ENCODE results near the gene USP30. TPM values are rescaled to one million over a fixed set of nuclear protein-coding genes. Genes with fewer than 3 reads are reported as not detected.
A peak's percentile ranks its signal among the peaks of the same experiment; 100 is the strongest.

The USP30 gene
- total and polyA plus RNA-seq, 9 of the 15 experiments (the other 6 are each of a cell fraction or from before 2014, with no cell fraction given): 1.4 to 15.2 (median 7.0) TPM

DNA sequence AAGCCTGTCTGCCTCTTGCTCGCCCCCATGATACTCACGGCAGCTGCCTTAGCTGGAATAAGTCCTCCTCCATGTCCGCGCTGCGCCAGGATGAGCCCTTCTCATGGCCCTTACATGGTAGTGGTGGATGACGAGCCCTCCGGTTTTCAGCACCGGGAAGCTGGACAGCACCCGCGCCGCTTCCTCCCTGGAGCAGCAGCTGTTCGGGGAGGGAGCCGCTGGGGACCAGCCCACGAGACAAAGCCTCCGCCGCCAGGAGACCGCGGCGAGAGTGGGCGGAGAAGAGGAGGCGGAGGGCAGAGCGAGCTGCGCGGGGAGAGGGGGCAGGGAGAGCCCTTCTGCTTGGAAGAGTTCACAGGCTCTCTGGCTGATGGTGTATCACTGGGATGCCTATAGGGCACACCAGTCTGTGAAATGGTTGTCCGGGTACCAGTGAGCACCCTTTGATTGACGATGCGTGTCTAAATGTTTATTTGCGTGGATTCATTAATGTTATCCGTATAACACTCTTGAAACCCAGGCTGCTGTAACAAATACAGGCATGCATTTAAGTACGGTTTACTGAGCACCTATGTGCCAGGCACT, 31.5 kb upstream of the USP30 start, which contains the start of gene SVOP (continued):
- TF ChIP-seq, protein P1, sequence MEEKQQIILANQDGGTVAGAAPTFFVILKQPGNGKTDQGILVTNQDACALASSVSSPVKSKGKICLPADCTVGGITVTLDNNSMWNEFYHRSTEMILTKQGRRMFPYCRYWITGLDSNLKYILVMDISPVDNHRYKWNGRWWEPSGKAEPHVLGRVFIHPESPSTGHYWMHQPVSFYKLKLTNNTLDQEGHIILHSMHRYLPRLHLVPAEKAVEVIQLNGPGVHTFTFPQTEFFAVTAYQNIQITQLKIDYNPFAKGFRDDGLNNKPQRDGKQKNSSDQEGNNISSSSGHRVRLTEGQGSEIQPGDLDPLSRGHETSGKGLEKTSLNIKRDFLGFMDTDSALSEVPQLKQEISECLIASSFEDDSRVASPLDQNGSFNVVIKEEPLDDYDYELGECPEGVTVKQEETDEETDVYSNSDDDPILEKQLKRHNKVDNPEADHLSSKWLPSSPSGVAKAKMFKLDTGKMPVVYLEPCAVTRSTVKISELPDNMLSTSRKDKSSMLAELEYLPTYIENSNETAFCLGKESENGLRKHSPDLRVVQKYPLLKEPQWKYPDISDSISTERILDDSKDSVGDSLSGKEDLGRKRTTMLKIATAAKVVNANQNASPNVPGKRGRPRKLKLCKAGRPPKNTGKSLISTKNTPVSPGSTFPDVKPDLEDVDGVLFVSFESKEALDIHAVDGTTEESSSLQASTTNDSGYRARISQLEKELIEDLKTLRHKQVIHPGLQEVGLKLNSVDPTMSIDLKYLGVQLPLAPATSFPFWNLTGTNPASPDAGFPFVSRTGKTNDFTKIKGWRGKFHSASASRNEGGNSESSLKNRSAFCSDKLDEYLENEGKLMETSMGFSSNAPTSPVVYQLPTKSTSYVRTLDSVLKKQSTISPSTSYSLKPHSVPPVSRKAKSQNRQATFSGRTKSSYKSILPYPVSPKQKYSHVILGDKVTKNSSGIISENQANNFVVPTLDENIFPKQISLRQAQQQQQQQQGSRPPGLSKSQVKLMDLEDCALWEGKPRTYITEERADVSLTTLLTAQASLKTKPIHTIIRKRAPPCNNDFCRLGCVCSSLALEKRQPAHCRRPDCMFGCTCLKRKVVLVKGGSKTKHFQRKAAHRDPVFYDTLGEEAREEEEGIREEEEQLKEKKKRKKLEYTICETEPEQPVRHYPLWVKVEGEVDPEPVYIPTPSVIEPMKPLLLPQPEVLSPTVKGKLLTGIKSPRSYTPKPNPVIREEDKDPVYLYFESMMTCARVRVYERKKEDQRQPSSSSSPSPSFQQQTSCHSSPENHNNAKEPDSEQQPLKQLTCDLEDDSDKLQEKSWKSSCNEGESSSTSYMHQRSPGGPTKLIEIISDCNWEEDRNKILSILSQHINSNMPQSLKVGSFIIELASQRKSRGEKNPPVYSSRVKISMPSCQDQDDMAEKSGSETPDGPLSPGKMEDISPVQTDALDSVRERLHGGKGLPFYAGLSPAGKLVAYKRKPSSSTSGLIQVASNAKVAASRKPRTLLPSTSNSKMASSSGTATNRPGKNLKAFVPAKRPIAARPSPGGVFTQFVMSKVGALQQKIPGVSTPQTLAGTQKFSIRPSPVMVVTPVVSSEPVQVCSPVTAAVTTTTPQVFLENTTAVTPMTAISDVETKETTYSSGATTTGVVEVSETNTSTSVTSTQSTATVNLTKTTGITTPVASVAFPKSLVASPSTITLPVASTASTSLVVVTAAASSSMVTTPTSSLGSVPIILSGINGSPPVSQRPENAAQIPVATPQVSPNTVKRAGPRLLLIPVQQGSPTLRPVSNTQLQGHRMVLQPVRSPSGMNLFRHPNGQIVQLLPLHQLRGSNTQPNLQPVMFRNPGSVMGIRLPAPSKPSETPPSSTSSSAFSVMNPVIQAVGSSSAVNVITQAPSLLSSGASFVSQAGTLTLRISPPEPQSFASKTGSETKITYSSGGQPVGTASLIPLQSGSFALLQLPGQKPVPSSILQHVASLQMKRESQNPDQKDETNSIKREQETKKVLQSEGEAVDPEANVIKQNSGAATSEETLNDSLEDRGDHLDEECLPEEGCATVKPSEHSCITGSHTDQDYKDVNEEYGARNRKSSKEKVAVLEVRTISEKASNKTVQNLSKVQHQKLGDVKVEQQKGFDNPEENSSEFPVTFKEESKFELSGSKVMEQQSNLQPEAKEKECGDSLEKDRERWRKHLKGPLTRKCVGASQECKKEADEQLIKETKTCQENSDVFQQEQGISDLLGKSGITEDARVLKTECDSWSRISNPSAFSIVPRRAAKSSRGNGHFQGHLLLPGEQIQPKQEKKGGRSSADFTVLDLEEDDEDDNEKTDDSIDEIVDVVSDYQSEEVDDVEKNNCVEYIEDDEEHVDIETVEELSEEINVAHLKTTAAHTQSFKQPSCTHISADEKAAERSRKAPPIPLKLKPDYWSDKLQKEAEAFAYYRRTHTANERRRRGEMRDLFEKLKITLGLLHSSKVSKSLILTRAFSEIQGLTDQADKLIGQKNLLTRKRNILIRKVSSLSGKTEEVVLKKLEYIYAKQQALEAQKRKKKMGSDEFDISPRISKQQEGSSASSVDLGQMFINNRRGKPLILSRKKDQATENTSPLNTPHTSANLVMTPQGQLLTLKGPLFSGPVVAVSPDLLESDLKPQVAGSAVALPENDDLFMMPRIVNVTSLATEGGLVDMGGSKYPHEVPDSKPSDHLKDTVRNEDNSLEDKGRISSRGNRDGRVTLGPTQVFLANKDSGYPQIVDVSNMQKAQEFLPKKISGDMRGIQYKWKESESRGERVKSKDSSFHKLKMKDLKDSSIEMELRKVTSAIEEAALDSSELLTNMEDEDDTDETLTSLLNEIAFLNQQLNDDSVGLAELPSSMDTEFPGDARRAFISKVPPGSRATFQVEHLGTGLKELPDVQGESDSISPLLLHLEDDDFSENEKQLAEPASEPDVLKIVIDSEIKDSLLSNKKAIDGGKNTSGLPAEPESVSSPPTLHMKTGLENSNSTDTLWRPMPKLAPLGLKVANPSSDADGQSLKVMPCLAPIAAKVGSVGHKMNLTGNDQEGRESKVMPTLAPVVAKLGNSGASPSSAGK (IDR thresholded peaks at IDR 0.05): no peak
- TF ChIP-seq ZNF165 (CRISPR knock-in tag; IDR thresholded peaks at IDR 0.05; ENCODE audit: borderline replicate concordance) (no peak), NFIC (IDR thresholded peaks at IDR 0.05) (no peak), CHD2 (IDR thresholded peaks at IDR 0.05; ENCODE audit: low read depth, low read length) (no peak), SMAD4 (CRISPR knock-in tag; conservative IDR thresholded peaks at IDR 0.05) (0 out of 2 replicates have a peak, but pooled peaks have one; percentile 31), EGR1 (conservative IDR thresholded peaks at IDR 0.05) (peak; percentile 91), ZNF408 (CRISPR knock-in tag; IDR thresholded peaks at IDR 0.05; ENCODE audit: low read depth) (no peak)
- TF ChIP-seq, protein P2, sequence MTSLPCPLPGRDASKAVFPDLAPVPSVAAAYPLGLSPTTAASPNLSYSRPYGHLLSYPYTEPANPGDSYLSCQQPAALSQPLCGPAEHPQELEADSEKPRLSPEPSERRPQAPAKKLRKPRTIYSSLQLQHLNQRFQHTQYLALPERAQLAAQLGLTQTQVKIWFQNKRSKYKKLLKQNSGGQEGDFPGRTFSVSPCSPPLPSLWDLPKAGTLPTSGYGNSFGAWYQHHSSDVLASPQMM (CRISPR knock-in tag; IDR thresholded peaks at IDR 0.05): no peak
- TF ChIP-seq, protein P3, sequence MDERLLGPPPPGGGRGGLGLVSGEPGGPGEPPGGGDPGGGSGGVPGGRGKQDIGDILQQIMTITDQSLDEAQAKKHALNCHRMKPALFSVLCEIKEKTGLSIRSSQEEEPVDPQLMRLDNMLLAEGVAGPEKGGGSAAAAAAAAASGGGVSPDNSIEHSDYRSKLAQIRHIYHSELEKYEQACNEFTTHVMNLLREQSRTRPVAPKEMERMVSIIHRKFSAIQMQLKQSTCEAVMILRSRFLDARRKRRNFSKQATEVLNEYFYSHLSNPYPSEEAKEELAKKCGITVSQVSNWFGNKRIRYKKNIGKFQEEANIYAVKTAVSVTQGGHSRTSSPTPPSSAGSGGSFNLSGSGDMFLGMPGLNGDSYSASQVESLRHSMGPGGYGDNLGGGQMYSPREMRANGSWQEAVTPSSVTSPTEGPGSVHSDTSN (CRISPR knock-in tag; IDR thresholded peaks at IDR 0.05; ENCODE audit: low read depth): 0 out of 2 replicates have a peak, but pooled peaks have one; percentile 31
- TF ChIP-seq, protein P3 (tag; conservative IDR thresholded peaks at IDR 0.05; ENCODE audit: low read depth): no peak
- TF ChIP-seq, protein P4, sequence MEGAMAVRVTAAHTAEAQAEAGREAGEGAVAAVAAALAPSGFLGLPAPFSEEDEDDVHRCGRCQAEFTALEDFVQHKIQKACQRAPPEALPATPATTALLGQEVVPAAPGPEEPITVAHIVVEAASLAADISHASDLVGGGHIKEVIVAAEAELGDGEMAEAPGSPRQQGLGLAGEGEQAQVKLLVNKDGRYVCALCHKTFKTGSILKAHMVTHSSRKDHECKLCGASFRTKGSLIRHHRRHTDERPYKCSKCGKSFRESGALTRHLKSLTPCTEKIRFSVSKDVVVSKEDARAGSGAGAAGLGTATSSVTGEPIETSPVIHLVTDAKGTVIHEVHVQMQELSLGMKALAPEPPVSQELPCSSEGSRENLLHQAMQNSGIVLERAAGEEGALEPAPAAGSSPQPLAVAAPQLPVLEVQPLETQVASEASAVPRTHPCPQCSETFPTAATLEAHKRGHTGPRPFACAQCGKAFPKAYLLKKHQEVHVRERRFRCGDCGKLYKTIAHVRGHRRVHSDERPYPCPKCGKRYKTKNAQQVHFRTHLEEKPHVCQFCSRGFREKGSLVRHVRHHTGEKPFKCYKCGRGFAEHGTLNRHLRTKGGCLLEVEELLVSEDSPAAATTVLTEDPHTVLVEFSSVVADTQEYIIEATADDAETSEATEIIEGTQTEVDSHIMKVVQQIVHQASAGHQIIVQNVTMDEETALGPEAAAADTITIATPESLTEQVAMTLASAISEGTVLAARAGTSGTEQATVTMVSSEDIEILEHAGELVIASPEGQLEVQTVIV (CRISPR knock-in tag; IDR thresholded peaks at IDR 0.05; ENCODE audit: borderline replicate concordance): no peak

Measured in K562 (cell line).